ACC112 (cell line): ENCODE results near the gene HGFAC.

ENCODE experiments used
- H2AFZ ChIP-seq: fragments of 200-600 bp; sonication (generic); one replicate; pipeline ENCODE4 v1.6.0; 2017; ENCODE audit warnings: antibody characterized with exemption, low read length; ENCODE audit not compliant: unreplicated experiment
- H3K27ac ChIP-seq: fragments of 200-600 bp; sonication (generic); 2 replicates; pipeline ENCODE4 v1.5.1; 2014; ENCODE audit warnings: low read depth, mild to moderate bottlenecking, antibody characterized with exemption, low read length, moderate library complexity
- H3K27me3 ChIP-seq: fragments of 200-600 bp; sonication (generic); 2 replicates; pipeline ENCODE4 v1.6.1; 2014; ENCODE audit warnings: mild to moderate bottlenecking, antibody characterized with exemption, low read length, moderate library complexity, mixed read lengths; ENCODE audit not compliant: insufficient read depth
- H3K36me3 ChIP-seq: fragments of 200-600 bp; sonication (generic); 2 replicates; pipeline ENCODE4 v1.6.1; 2016; ENCODE audit warnings: mild to moderate bottlenecking, antibody characterized with exemption, low read length, moderate library complexity, mixed read lengths; ENCODE audit not compliant: insufficient read depth
- H3K4me1 ChIP-seq: fragments of 200-600 bp; sonication (generic); one replicate; pipeline ENCODE4 v1.6.1; 2016; ENCODE audit warnings: low read length, mixed read lengths; ENCODE audit not compliant: insufficient read depth, unreplicated experiment, control insufficient read depth
- H3K4me3 ChIP-seq: fragments of 200-600 bp; sonication (generic); 2 replicates; pipeline ENCODE4 v1.5.1; 2014; ENCODE audit warnings: mild to moderate bottlenecking, low read depth, low read length
- H3K79me2 ChIP-seq: fragments of 200-600 bp; sonication (generic); one replicate; pipeline ENCODE4 v1.6.0; 2016; ENCODE audit warnings: low read length; ENCODE audit not compliant: control insufficient read depth, unreplicated experiment, insufficient read depth

HGFAC gene

DNA sequence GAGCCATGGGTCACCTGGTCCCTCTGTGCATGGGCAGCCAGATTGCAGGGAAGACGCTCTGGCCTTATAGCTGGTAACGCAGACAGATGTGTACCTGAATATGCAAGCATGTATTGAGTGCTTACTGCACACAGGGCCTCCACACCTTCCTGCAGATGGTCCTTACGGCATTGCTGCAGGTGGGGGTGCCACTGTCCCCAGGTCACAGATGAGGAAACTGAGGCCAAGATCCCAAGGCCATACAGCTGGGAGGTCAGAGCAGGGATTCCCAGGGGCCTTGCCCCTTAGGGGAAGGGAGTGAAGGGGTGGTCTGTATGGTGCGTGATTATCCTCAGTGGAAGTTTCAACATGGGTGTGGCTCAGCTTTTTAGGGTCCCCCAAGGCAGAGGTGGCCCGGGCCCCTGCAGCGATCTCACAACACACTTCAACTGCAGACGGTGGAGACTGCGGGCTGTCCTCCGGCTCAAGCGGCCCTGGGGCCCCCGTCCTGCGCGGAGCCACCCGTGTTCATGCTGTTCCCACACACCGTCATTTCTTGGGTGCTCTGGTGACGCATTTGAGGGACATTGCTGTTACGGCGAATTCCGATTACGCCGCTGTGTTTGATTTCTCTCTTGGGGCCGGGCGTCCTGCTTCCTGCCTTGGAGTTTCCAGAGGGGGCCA, 29.5 kb downstream of the HGFAC start:
- no peak overlapping the region for H2AFZ ChIP-seq
- H3K27ac ChIP-seq = no peak overlapping the region
- H3K4me1 ChIP-seq = no peaks in the 10 kb centered on the region
- no peaks in the 10 kb centered on the region for H3K79me2 ChIP-seq
- no peaks in the 10 kb centered on the region for H3K36me3 ChIP-seq
- H3K27me3 ChIP-seq = 0 out of 2 replicates have a peak, but pooled peaks cover 4% of the 10 kb centered on the region
- no peak overlapping the region for H3K4me3 ChIP-seq

GRCh38 chr4:3471886-3472285, 30.1 kb downstream of the HGFAC start:
- Histone ChIP-seq H3K4me1 (no peaks in the 10 kb centered on the region), H3K27me3 (0 out of 2 replicates have a peak, but pooled peaks cover 4% of the 10 kb centered on the region), H3K4me3 (no peak overlapping the region), H3K79me2 (no peaks in the 10 kb centered on the region), H2AFZ (no peak overlapping the region), H3K36me3 (no peaks in the 10 kb centered on the region), H3K27ac (no peak overlapping the region)

- Histone ChIP-seq H3K36me3 (no peaks in the 10 kb centered on the region), H3K4me1 (no peaks in the 10 kb centered on the region), H3K27me3 (0 out of 2 replicates have a peak, but pooled peaks cover 4% of the 10 kb centered on the region), H2AFZ (no peak overlapping the region), H3K27ac (no peak overlapping the region), H3K79me2 (no peaks in the 10 kb centered on the region), H3K4me3 (no peak overlapping the region)
Observed at GRCh38 chr4:3472411-3473141, 30.8 kb downstream of the HGFAC start.

DNA sequence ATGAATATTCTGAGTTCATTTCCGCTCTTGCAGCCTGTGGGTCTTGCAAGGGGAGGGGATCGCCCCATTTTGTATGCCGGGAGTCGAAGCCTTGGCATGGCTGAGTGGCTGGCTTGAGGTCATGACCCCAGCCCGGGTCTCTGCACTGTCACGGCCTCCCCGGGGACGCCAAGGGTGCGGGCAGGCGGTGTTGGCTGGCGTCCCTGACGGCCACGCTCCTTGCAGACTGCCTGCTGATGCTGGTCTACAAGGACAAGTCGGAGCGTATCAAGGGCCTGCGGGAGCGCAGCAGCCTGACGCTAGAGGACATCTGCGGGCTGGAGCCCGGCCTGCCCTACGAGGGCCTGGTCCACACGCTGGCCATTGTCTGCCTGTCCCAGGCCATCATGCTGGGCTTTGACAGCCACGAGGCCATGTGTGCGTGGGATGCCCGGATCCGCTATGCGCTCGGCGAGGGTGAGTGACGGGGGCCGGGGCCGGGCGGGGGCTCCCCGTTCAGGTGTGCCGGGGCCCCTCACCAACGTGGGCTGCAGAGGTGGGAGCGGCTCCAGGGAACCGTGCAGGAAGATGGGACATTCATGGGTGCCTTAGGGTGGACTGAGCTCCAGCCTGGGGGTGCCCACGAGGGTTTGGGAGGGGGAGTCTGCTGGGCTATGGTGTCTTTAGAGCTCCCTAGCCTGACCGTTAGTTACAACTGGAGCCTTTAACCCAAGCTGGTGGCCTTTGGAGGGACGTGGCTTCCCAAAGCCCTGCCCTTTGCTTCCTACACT, 31.6 kb downstream of the HGFAC start:
- Histone ChIP-seq H2AFZ (no peak overlapping the region), H3K4me1 (no peaks in the 10 kb centered on the region), H3K79me2 (no peaks in the 10 kb centered on the region), H3K27me3 (0 out of 2 replicates have a peak, but pooled peaks cover 4% of the 10 kb centered on the region), H3K27ac (no peak overlapping the region), H3K36me3 (no peaks in the 10 kb centered on the region), H3K4me3 (no peak overlapping the region)

- Histone ChIP-seq H2AFZ (no peak overlapping the region), H3K36me3 (no peaks in the 10 kb centered on the region), H3K27ac (no peak overlapping the region), H3K79me2 (no peaks in the 10 kb centered on the region), H3K4me1 (no peaks in the 10 kb centered on the region), H3K27me3 (0 out of 2 replicates have a peak, but pooled peaks cover 4% of the 10 kb centered on the region), H3K4me3 (no peak overlapping the region)
Observed at GRCh38 chr4:3473996-3474765, 32.4 kb downstream of the HGFAC start.

DNA sequence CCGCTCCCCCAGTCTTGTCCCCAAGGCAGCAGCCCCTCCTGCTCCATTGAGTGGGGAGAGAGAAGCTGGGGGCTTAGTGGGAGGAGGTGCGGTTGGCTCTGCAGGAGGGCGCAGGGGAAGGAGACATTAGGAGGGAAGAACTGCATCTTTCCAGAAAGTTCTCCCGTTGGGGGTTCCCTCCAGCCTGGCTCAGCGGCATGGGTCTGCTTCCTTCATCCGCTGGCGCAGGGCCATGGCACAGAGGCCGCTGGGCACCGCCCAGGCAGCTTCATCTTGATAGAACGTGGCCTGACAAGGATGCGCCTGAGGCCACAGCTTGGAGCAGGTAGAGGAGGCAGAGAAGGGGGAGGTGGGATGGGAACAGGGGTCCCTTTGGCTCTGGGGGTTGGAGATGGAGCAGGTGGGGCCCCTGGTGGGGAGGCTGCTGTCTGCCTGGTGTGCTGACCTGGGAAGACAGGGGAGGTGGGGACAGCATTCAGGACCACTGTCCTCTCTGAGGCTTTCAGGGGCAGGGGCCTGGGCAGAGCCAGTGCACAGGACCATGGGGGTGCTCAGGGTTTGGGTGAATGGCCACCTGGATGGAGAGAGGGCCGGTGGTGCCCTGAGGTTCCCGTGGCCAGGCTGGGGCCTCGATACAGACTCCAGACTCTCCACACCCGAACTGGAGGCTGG, 33.4 kb downstream of the HGFAC start:
- Histone ChIP-seq H3K4me1 (no peaks in the 10 kb centered on the region), H3K79me2 (no peaks in the 10 kb centered on the region), H3K27me3 (0 out of 2 replicates have a peak, but pooled peaks cover 3% of the 10 kb centered on the region), H2AFZ (no peak overlapping the region), H3K27ac (no peak overlapping the region), H3K4me3 (no peak overlapping the region), H3K36me3 (no peaks in the 10 kb centered on the region)

DNA sequence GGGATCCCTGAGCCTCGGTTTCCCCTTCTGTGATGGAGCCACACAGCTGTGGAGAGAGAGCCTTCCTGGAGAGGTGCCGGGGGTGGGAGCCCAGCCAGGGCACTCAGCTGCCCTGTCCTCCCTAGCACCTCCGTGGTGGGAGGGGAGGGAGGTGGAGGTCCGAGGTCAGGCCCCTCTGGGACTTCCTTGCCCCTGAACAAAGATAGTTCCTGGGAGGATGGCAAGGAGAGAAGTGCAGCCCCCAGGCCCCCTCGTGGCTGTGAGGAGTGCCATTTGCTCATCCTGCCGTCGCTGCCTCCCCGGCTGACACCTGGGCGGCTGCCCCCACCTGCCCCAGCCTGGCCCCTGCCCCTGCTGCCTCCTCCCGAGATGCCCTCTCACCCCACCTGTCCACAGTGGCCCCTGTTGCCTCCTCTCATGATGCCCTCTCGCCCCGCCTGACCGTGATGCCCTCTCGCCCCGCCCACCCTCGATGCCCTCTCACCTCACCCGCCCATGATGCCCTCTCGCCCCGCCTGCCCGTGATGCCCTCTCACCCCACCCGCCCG, 34.0 kb downstream of the HGFAC start:
- H3K27ac ChIP-seq = no peak overlapping the region
- H3K79me2 ChIP-seq = no peaks in the 10 kb centered on the region
- H3K27me3 ChIP-seq = no peaks in the 10 kb centered on the region
- H3K4me1 ChIP-seq = no peaks in the 10 kb centered on the region
- no peak overlapping the region for H3K4me3 ChIP-seq
- H2AFZ ChIP-seq = no peak overlapping the region
- H3K36me3 ChIP-seq = no peaks in the 10 kb centered on the region

DNA sequence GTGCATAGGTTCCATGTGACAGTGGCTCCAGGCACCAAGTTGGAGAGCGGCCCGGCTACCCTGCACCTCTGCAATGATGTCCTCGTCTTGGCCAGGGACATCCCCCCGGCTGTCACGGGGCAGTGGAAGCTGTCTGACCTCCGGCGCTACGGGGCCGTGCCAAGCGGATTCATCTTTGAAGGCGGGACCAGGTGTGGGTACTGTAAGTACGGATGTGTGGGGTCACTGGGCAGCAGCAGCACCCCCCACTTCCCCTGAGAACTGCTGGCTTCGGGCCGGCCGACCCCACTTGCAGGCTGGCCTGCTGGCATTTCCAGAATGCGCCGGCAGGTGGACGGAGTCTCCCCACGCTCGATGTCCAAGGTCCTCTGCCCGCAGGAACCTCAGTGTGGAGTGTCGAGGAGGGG, 34.6 kb downstream of the HGFAC start:
- Histone ChIP-seq H3K79me2 (no peaks in the 10 kb centered on the region), H3K36me3 (no peaks in the 10 kb centered on the region), H3K27ac (no peak overlapping the region), H2AFZ (no peak overlapping the region), H3K27me3 (no peaks in the 10 kb centered on the region), H3K4me3 (no peak overlapping the region), H3K4me1 (no peaks in the 10 kb centered on the region)

- no peaks in the 10 kb centered on the region for H3K4me1 ChIP-seq
- H3K4me3 ChIP-seq = no peak overlapping the region
- H3K79me2 ChIP-seq = no peaks in the 10 kb centered on the region
- H3K27me3 ChIP-seq = no peaks in the 10 kb centered on the region
- no peak overlapping the region for H2AFZ ChIP-seq
- no peak overlapping the region for H3K27ac ChIP-seq
- no peaks in the 10 kb centered on the region for H3K36me3 ChIP-seq
Observed at GRCh38 chr4:3476936-3477749, 35.4 kb downstream of the HGFAC start.
